Dendritic cell treated with granulocyte-macrophage colony-stimulating factor and Interleukin-4, amounts not matched to agents 40 ng/mL and 50 ng/mL, for 4 days (primary cell): ENCODE measurements around the gene CCDC178.

ENCODE experiments used
- H3K27ac Mint-ChIP-seq: one replicate; pipeline ENCODE4 v1.8.0; 2022; ENCODE audit warnings: mild to moderate bottlenecking, mixed read lengths
- H3K27me3 Mint-ChIP-seq: one replicate; pipeline ENCODE4 v1.8.0; 2022; ENCODE audit warnings: mild to moderate bottlenecking, mixed read lengths
- H3K36me3 Mint-ChIP-seq: one replicate; pipeline ENCODE4 v1.8.0; 2022; ENCODE audit warnings: low read depth, mixed read lengths
- H3K4me1 Mint-ChIP-seq: one replicate; pipeline ENCODE4 v1.8.0; 2022; ENCODE audit warnings: low read depth, mixed read lengths
- H3K4me3 Mint-ChIP-seq: one replicate; pipeline ENCODE4 v1.8.0; 2022; ENCODE audit warnings: mild to moderate bottlenecking, moderate library complexity, mixed read lengths
- H3K9me3 Mint-ChIP-seq: one replicate; pipeline ENCODE4 v1.8.0; 2022; ENCODE audit warnings: mixed read lengths
- intact Hi-C: fragments of 100-400 bp; cut with micrococcal nuclease; formaldehyde crosslinking; loops from one replicate; pipeline ENCODE4 v1.15.0; 2022

CCDC178 gene

DNA sequence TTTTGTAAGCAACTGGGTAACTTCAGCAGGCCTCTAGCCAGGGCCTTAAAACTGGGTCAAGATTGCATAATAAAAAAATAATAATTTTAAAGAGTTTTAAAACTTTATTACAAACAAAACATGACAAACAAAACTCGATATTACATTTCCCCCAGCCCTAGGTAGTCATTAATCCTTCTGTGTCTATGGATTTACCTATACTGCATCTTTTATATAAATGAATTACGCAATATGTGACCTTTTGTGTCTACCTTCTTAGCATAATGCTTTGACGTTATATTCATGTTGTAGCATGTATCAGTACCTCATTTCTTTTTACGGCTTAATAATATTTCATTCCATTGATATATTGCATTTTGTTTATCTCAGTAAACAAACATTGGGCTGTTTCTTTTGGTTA lies 113.5 kb downstream of the CCDC178 start:
- Mint-ChIP-seq H3K4me3 (no peak overlapping the region), H3K4me1 (no peaks in the 10 kb centered on the region), H3K27me3 (no peaks in the 10 kb centered on the region), H3K9me3 (peaks cover 8% of the 10 kb centered on the region), H3K36me3 (no peaks in the 10 kb centered on the region), H3K27ac (no peak overlapping the region)
- intact Hi-C loops, result no loop called here

GRCh38 chr18:33317640-33318039 lies 122.9 kb downstream of the CCDC178 start:
- H3K36me3 Mint-ChIP-seq, result no peaks in the 10 kb centered on the region
- no peak overlapping the region for H3K4me3 Mint-ChIP-seq
- intact Hi-C loops, result no loop called here
- H3K27me3 Mint-ChIP-seq, result no peaks in the 10 kb centered on the region
- H3K27ac Mint-ChIP-seq, result no peak overlapping the region
- H3K9me3 Mint-ChIP-seq, result peaks cover 31% of the 10 kb centered on the region
- H3K4me1 Mint-ChIP-seq, result no peaks in the 10 kb centered on the region

DNA sequence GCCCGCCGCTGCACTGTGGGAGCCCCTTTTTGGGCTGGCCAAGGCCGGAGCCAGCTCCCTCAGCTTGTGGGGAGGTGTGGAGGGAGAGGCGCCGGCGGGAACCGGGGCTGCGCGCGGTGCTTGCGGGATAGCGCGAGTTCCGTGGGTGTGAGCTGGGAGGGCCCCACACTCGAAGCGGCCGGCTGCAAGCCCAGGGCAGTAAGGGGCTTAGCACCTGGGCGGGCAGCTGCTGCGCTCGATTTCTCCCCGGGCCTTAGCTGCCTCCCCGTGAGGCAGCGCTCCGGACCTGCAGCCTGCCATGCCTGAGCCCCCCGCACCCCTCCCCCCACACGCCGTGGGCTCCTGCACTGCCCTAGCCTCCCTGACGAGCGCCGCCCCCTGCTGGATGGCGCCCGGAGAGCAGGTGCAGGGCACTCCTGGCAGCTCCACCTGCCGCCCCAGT lies 124.4 kb downstream of the CCDC178 start:
- Mint-ChIP-seq H3K4me3 (no peak overlapping the region), H3K36me3 (no peaks in the 10 kb centered on the region), H3K27ac (no peak overlapping the region), H3K9me3 (peaks cover 31% of the 10 kb centered on the region), H3K4me1 (no peaks in the 10 kb centered on the region), H3K27me3 (no peaks in the 10 kb centered on the region)
- intact Hi-C loops, result no loop called here

DNA sequence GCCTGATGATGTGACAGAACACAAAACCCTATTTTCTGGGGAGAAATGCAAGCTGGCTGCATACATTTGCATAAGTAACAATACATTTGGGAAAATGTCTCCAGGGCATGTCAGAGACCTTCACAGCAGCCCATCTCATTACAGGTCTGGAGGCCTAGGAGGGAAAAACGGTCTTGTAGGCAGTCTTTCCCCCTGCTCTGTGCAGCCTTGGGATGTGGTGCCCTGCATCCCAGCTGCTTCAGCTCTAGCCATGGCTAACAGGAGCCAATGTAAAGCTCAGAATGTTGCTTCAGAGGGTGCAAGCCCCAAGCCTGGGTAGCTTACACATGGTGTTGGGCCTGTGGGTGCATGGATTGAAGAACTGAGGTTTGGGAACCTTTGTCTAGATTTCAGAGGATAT lies 133.0 kb downstream of the CCDC178 start:
- intact Hi-C loops, result no loop called here
- no peaks in the 10 kb centered on the region for H3K27me3 Mint-ChIP-seq
- H3K27ac Mint-ChIP-seq, result no peak overlapping the region
- H3K9me3 Mint-ChIP-seq, result no peaks in the 10 kb centered on the region
- H3K36me3 Mint-ChIP-seq, result no peaks in the 10 kb centered on the region
- no peak overlapping the region for H3K4me3 Mint-ChIP-seq
- H3K4me1 Mint-ChIP-seq, result no peaks in the 10 kb centered on the region

GRCh38 chr18:33304277-33304676 lies 136.2 kb downstream of the CCDC178 start:
- H3K27me3 Mint-ChIP-seq, result no peaks in the 10 kb centered on the region
- no peaks in the 10 kb centered on the region for H3K4me1 Mint-ChIP-seq
- H3K9me3 Mint-ChIP-seq, result no peaks in the 10 kb centered on the region
- H3K27ac Mint-ChIP-seq, result no peak overlapping the region
- no peaks in the 10 kb centered on the region for H3K36me3 Mint-ChIP-seq
- intact Hi-C loops, result no loop called here
- H3K4me3 Mint-ChIP-seq, result no peak overlapping the region

DNA sequence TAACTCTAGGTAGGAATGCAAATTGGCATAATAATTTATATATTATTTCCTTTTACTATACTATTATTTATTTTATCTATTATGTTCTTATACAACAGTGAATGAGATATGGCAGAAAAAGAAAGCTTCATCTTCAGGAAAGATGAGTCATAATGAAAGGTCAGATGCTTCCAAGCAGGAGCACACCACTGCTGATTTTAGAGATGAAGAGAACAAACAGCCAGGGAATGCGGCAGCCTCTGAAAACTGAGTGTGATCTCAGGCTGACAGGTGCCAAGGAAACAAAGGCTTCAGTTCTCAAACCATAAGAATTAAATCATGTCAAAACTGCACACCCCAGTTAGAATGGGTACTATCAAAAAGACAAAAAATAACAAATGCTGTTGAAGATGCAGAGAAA lies 149.0 kb downstream of the CCDC178 start:
- Mint-ChIP-seq H3K36me3 (no peaks in the 10 kb centered on the region), H3K4me1 (no peaks in the 10 kb centered on the region), H3K4me3 (no peak overlapping the region), H3K9me3 (no peaks in the 10 kb centered on the region), H3K27me3 (no peaks in the 10 kb centered on the region), H3K27ac (no peak overlapping the region)
- intact Hi-C loops, result no loop called here

DNA sequence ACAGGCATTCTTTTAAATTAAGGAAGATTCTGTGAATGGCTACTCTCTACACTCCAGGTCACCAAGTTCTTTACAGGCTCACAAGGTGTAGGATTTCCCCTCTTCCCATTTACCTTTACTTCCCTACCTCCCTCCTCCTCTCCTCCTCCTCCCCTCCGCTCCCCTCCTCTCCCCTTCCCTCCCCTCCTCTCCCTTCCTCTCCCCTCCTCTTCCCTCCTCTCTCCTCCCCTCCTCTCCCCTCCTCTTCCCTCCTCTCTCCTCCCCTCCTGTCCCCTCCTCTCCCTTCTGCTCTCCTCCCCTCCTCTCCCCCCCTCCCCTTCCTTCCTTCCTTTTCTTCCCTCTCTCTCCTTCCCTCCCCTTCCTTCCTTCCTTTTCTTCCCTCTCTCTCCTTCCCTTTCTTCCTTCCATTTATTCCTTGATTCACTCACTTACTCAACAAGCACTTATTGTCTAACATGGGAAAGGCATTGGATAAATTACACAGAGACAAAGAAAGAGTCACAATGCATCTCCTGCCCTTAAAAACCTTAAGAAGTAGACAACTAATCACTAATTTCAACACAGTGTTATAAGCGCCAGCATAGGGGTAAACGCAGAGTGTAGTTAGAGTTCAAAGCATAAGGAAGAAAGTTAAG lies 152.3 kb downstream of the CCDC178 start:
- Mint-ChIP-seq H3K27me3 (no peaks in the 10 kb centered on the region), H3K4me1 (no peaks in the 10 kb centered on the region), H3K9me3 (no peaks in the 10 kb centered on the region), H3K27ac (no peak overlapping the region), H3K4me3 (no peak overlapping the region), H3K36me3 (no peaks in the 10 kb centered on the region)
- intact Hi-C loops, result no loop called here

GRCh38 chr18:33282709-33283333 lies 157.7 kb downstream of the CCDC178 start:
- Mint-ChIP-seq H3K4me1 (no peaks in the 10 kb centered on the region), H3K36me3 (no peaks in the 10 kb centered on the region), H3K27ac (no peak overlapping the region), H3K27me3 (no peaks in the 10 kb centered on the region), H3K4me3 (no peak overlapping the region), H3K9me3 (no peaks in the 10 kb centered on the region)
- intact Hi-C loops, result no loop called here

DNA sequence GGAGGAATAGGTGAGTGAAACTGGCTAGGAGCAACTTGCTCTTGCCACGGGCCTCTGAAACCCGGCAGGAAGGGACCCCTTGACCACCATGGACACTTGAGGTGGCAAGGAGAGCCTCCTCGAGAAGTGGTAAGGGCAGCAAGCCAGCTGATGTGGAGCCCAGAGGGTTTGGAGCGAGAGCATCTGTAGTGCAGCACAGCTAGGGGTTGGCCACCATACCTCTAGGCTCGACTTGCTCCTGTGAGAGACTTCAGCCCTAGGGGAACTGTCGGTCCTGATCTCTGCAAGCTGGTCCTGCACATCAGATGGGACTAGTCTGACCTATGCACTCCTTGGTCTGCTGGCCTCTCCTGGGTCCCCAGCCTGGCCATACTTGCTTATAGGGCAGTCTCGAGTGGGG lies 158.4 kb downstream of the CCDC178 start:
- Mint-ChIP-seq H3K4me1 (no peaks in the 10 kb centered on the region), H3K27me3 (no peaks in the 10 kb centered on the region), H3K4me3 (no peak overlapping the region), H3K27ac (no peak overlapping the region), H3K36me3 (no peaks in the 10 kb centered on the region), H3K9me3 (no peaks in the 10 kb centered on the region)
- intact Hi-C loops, result no loop called here

- no peak overlapping the region for H3K4me3 Mint-ChIP-seq
- no peaks in the 10 kb centered on the region for H3K36me3 Mint-ChIP-seq
- no peak overlapping the region for H3K27ac Mint-ChIP-seq
- H3K4me1 Mint-ChIP-seq, result no peaks in the 10 kb centered on the region
- intact Hi-C loops, result no loop called here
- no peaks in the 10 kb centered on the region for H3K9me3 Mint-ChIP-seq
- no peaks in the 10 kb centered on the region for H3K27me3 Mint-ChIP-seq
These were observed 163.1 kb downstream of the CCDC178 start for GRCh38 chr18:33277431-33277830.

DNA sequence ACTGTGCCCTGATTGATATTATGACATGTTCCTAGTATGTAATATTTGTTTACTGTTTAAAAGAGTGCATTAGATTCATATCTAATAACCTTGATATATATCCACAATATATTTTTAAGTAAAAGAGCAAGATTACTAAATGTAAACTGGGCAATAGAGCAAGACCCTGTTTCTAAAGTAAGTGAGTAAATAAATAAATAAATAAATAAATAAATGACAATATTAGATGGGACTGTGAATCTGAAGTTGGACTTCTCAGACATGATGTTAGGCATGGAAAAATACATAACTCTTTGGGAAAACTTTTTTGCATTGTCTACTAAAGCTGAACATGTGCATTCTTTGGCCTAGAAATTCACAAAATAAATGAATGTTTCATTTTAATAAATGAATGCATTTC lies 164.7 kb downstream of the CCDC178 start:
- Mint-ChIP-seq H3K9me3 (no peaks in the 10 kb centered on the region), H3K4me3 (no peak overlapping the region), H3K36me3 (no peaks in the 10 kb centered on the region), H3K27me3 (no peaks in the 10 kb centered on the region), H3K4me1 (no peaks in the 10 kb centered on the region), H3K27ac (no peak overlapping the region)
- intact Hi-C loops, result no loop called here

DNA sequence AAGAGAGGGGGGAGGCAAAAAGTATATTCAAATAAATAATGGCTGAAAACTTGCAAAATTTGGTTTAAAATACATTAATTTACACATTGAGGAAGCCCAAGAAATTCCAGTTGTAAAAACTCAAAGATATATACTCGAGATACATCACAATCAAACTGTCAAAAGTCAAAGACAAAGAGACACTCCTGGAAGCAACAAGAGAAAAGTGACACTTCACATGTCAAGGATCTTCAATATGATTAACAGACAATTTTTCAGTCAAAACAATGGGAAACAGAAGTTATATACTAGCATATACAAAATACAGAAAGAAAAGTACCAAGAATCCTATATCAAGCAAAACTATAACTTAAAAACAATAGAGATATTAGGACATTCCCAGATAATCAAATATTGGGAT lies 170.2 kb downstream of the CCDC178 start:
- H3K27ac Mint-ChIP-seq, result no peak overlapping the region
- no peaks in the 10 kb centered on the region for H3K9me3 Mint-ChIP-seq
- H3K36me3 Mint-ChIP-seq, result no peaks in the 10 kb centered on the region
- no peaks in the 10 kb centered on the region for H3K27me3 Mint-ChIP-seq
- intact Hi-C loops, result no loop called here
- H3K4me1 Mint-ChIP-seq, result no peaks in the 10 kb centered on the region
- no peak overlapping the region for H3K4me3 Mint-ChIP-seq

DNA sequence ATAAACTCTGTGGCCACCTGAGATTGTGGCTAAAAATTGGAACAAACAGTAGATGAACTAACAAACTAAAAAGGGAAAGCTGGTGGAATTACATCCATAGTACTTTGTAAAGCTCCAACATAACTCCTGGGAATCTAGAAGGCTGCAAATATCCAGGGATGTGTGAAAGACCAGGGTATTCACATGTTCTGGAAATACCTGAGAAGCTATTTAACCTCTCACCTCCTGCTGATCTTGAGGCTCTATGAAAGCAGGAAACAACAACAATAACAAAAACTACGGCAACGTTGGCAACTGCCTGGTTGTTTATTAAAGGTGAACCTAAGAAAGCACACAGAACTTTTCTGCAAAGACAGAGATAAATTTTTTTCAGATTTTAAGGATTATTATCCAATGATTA lies 171.3 kb downstream of the CCDC178 start:
- no peaks in the 10 kb centered on the region for H3K9me3 Mint-ChIP-seq
- H3K27me3 Mint-ChIP-seq, result no peaks in the 10 kb centered on the region
- no peaks in the 10 kb centered on the region for H3K36me3 Mint-ChIP-seq
- no peak overlapping the region for H3K4me3 Mint-ChIP-seq
- no peaks in the 10 kb centered on the region for H3K4me1 Mint-ChIP-seq
- H3K27ac Mint-ChIP-seq, result no peak overlapping the region
- intact Hi-C loops, result no loop called here

- Mint-ChIP-seq H3K4me1 (no peaks in the 10 kb centered on the region), H3K36me3 (no peaks in the 10 kb centered on the region), H3K27ac (no peak overlapping the region), H3K9me3 (no peaks in the 10 kb centered on the region), H3K4me3 (no peak overlapping the region), H3K27me3 (no peaks in the 10 kb centered on the region)
- intact Hi-C loops, result no loop called here
These were observed 176.0 kb downstream of the CCDC178 start for GRCh38 chr18:33264566-33264965.

- Mint-ChIP-seq H3K27ac (no peak overlapping the region), H3K27me3 (no peaks in the 10 kb centered on the region), H3K4me1 (no peaks in the 10 kb centered on the region), H3K36me3 (no peaks in the 10 kb centered on the region), H3K9me3 (peaks cover 12% of the 10 kb centered on the region), H3K4me3 (no peak overlapping the region)
- intact Hi-C loops, result loop anchor here (10.0 kb wide), 1 partner anchor 1546 kb away; no protein-coding TSS in a partner anchor
These were observed 201.2 kb downstream of the CCDC178 start for GRCh38 chr18:33239298-33239697.
